BJ (cell line): ENCODE measurements around the gene BLOC1S2. TPM values are rescaled to one million over a fixed set of nuclear protein-coding genes. Genes with fewer than 3 reads are reported as not detected.
A peak's percentile ranks its signal among the peaks of the same experiment; 100 is the strongest.

ENCODE experiments used
- CTCF ChIA-PET: fragments of 350-600 bp; formaldehyde crosslinking; extraction: SDS; loops from one replicate; lab custom pipeline; 2021; ENCODE audit warnings: antibody characterized with exemption, inconsistent platforms; lab: Yijun Ruan, JAX
- POLR2A ChIA-PET: fragments of 300-600 bp; sonication (Branson Sonifier 250); formaldehyde crosslinking; extraction: SDS; loops from one replicate; lab custom pipeline; 2021; ENCODE audit warnings: antibody characterized with exemption; lab: Charles Lee
- DNase-seq: peaks from one replicate; pipeline ENCODE4 v3.0.0-alpha.2; 2011; ENCODE audit warnings: low read depth
- H3K27me3 ChIP-seq: 2 replicates; pipeline ENCODE4 v1.6.0; 2011; ENCODE audit warnings: low read length; ENCODE audit not compliant: control insufficient read depth, insufficient read depth
- H3K36me3 ChIP-seq: 2 replicates; pipeline ENCODE4 v1.5.1; 2011; ENCODE audit warnings: low read length; ENCODE audit not compliant: control insufficient read depth, insufficient read depth
- H3K4me3 ChIP-seq: 2 replicates; pipeline ENCODE4 v1.5.1; 2011; ENCODE audit warnings: low read depth, mild to moderate bottlenecking, control low read depth, low read length
- CTCF ChIP-seq: IDR thresholded peaks from 2 replicates; pipeline ENCODE4 v1.5.1; 2011; ENCODE audit warnings: low read depth, mild to moderate bottlenecking, control low read depth, inconsistent platforms, low read length, moderate library complexity; ENCODE audit not compliant: insufficient read depth
- polyA plus RNA-seq: library from polyadenylated mRNA; depleted of rRNA; stranded (reverse); fragments of >200 nt; gene quantifications from 2 replicates; pipeline ENCODE4 v1.2.3, GENCODE V29; 2011

BLOC1S2 gene
- polyA plus RNA-seq, 1 experiment, result 18.7 TPM

- Histone ChIP-seq H3K4me3 (peak within 1 kb of the TSS; percentile 86), H3K27me3 (no peaks in the 10 kb centered on the region), H3K36me3 (peaks cover 1% of the 10 kb centered on the region; the same call in 1 of the 2 replicates)
- DNase-seq, result peak; percentile 41
- CTCF ChIA-PET, result no interaction called here
- TF ChIP-seq CTCF, result no peak
- POLR2A ChIA-PET, result no interaction called here
These were observed 19.0 kb downstream of the BLOC1S2 start, which contains the start of gene CWF19L1 for GRCh38 chr10:100267239-100268104. Gene CWF19L1 (minus strand): TSS chr10:100267638. CDS start chr10:100267593, 45 bp downstream.

GRCh38 chr10:100265821-100266485, 20.5 kb downstream of the BLOC1S2 start:
- H3K36me3 ChIP-seq, result no peaks in the 10 kb centered on the region
- ChIA-PET CTCF (no interaction called here), POLR2A (no interaction called here)
- no peak for TF ChIP-seq CTCF
- DNase-seq, result no peak
- H3K4me3 ChIP-seq, result no peak overlapping the region
- H3K27me3 ChIP-seq, result no peaks in the 10 kb centered on the region

- Histone ChIP-seq H3K27me3 (no peaks in the 10 kb centered on the region), H3K36me3 (no peaks in the 10 kb centered on the region), H3K4me3 (no peak overlapping the region)
- ChIA-PET POLR2A (no interaction called here), CTCF (interaction anchor here (1.0 to 1.3 kb wide), 2 partner anchors 12 to 14 kb away, joined by 3 read pairs; no protein-coding TSS in a partner anchor)
- no peak for TF ChIP-seq CTCF
- no peak for DNase-seq
These were observed 32.3 kb downstream of the BLOC1S2 start for GRCh38 chr10:100254191-100254590.

GRCh38 chr10:100253041-100253440, 33.4 kb downstream of the BLOC1S2 start:
- ChIA-PET POLR2A (interaction anchor here (0.6 kb wide), 1 partner anchor 12 kb away, joined by 4 read pairs; no protein-coding TSS in a partner anchor), CTCF (interaction anchor here (1.3 kb wide), 1 partner anchor 13 kb away, joined by 3 read pairs; no protein-coding TSS in a partner anchor)
- H3K27me3 ChIP-seq, result no peaks in the 10 kb centered on the region
- no peak overlapping the region for H3K4me3 ChIP-seq
- no peak for DNase-seq
- no peak for TF ChIP-seq CTCF
- peaks cover 5% of the 10 kb centered on the region; the same call in 1 of the 2 replicates for H3K36me3 ChIP-seq

GRCh38 chr10:100248820-100249219, 37.7 kb downstream of the BLOC1S2 start:
- no peak for DNase-seq
- Histone ChIP-seq H3K4me3 (no peak overlapping the region), H3K36me3 (peaks cover 6% of the 10 kb centered on the region; the same call in 1 of the 2 replicates), H3K27me3 (no peaks in the 10 kb centered on the region)
- POLR2A ChIA-PET, result no interaction called here
- CTCF ChIA-PET, result interaction anchor here (0.7 to 1.1 kb wide), 2 partner anchors 118 to 403 kb away, joined by 3 read pairs; no protein-coding TSS in a partner anchor
- no peak for TF ChIP-seq CTCF
